ENCODE data around the gene TKT.
"Not testable (repeated sequence)": the region's sequence is repeated elsewhere in the genome, so short reads cannot be mapped to it uniquely, and the experiment has no call there.

TKT gene, protein sequence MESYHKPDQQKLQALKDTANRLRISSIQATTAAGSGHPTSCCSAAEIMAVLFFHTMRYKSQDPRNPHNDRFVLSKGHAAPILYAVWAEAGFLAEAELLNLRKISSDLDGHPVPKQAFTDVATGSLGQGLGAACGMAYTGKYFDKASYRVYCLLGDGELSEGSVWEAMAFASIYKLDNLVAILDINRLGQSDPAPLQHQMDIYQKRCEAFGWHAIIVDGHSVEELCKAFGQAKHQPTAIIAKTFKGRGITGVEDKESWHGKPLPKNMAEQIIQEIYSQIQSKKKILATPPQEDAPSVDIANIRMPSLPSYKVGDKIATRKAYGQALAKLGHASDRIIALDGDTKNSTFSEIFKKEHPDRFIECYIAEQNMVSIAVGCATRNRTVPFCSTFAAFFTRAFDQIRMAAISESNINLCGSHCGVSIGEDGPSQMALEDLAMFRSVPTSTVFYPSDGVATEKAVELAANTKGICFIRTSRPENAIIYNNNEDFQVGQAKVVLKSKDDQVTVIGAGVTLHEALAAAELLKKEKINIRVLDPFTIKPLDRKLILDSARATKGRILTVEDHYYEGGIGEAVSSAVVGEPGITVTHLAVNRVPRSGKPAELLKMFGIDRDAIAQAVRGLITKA

DNA sequence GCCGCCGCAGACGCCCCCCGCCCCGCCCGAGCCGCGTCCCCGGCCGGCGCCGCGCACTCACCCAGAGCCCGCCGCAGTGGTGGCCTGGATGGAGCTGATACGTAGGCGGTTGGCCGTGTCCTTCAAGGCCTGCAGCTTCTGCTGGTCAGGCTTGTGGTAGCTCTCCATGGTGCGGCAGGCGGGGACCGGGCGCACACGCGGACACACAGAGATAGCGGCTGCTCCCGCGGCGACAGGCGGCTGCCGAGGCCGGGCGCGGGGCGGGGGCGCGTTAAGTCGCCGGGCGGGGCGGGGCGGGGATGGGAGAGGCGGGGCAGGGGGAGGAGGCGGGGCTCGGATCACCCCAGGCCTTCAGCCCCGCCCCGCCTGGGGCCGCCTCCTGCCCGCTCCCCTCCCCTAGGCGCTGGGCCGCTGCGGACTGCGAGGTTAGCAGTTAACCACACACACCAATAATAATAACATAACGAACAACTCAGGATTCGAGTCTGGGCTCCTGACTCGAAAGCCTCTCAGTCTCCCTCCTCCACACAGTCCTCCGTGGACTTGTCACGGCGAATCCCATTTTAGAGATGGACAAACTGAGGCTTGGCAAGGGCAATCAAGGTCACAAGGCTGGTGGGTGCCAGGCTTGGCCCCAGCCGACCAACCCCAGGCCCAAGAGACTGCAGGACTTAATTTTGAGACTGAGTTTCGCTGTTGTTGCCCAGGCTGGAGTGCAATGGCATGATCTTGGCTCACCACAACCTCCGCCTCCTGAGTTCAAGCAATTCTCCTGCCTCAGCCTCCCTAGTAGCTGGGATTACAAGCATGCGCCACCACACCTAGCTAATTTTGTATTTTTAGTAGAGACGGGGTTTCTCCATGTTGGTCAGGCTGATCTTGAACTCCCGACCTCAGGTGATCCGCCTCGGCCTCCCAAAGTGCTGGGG is at the start of gene TKT:
Gene TKT, minus strand, starts transcription at position 248 of the 929 bp plus-strand sequence. Its CDS starts 80 bp downstream, at position 168.
- peak; percentile 74 to 88 for DNase-seq (ENCODE audit: low read depth in 1 of 2, low spot score in 1 of 2)
- no peak for TF ChIP-seq JUND (IDR thresholded peaks at IDR 0.05; ENCODE audit: low read depth)
- in situ Hi-C loops (cut with HindIII; ENCODE audit: low pct_unique_long_range_greater_than_20kb, low sequenced_read_pairs) = no loop called here

DNA sequence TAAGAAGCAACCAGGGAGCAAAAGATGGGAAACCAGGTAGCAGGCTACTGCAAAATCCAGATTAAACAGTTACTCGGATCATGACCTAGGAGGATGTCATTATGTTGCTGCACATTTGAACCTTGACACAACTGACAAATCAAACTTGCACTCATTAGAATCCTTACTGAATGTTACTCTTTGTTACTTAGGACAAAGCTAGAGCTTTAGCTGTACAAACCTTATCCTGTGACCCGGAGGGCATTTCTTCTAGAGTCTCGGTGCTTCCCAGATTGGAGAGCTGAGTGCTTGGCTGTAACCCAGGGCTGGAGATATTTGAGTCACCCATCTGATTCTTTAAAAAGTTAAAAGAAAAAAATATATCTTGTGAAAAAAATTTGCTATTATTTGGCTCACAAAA is 48.1 kb upstream of the TKT start:
- DNase-seq (ENCODE audit: low read depth in 1 of 2, low spot score in 1 of 2) = no peak
- in situ Hi-C loops (cut with HindIII; ENCODE audit: low pct_unique_long_range_greater_than_20kb, low sequenced_read_pairs) = no loop called here
- no peak for TF ChIP-seq JUND (IDR thresholded peaks at IDR 0.05; ENCODE audit: low read depth)

DNA sequence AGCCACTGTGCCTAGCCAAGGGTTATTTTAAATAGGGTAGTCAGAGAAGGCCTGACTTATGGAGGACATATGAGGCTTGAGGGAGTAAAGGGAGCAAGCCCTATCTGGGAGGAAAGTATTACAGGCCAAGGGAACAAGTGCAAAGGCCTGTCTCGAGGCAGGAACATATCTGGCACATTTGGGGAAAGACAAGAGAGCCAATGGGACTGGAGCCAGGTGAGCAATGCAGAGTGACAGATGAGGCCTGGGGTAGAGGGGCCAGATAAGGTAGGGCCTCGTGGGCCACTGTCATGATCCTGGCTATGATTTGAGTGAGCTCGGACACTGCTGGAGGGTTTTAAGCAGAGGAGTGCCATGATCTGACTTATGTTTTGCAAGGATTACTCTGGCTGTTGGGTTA is 47.7 kb upstream of the TKT start:
- TF ChIP-seq JUND (IDR thresholded peaks at IDR 0.05; ENCODE audit: low read depth) = no peak
- in situ Hi-C loops (cut with HindIII; ENCODE audit: low pct_unique_long_range_greater_than_20kb, low sequenced_read_pairs) = no loop called here
- DNase-seq (ENCODE audit: low read depth in 1 of 2, low spot score in 1 of 2) = no peak

DNA sequence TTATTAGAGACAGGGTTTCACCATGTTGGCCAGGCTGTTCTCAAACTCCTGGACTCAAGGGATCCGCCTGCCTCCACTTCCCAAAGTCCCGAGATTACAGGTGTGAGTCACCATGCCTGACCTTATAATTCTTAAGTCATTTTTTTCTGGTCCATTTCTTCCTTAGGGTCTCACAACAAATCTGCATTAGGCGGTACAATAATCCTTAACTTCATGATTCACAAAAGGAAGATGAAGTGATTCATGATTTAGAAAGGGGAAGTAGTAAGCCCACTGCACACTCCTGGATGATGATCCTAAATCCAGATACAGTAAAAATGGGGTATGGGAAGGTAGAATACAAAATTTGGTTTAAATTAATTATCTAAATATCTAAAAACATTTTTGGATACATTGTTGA is 45.0 kb upstream of the TKT start:
- in situ Hi-C loops (cut with HindIII; ENCODE audit: low pct_unique_long_range_greater_than_20kb, low sequenced_read_pairs) = no loop called here
- DNase-seq (ENCODE audit: low read depth in 1 of 2, low spot score in 1 of 2) = no peak

DNA sequence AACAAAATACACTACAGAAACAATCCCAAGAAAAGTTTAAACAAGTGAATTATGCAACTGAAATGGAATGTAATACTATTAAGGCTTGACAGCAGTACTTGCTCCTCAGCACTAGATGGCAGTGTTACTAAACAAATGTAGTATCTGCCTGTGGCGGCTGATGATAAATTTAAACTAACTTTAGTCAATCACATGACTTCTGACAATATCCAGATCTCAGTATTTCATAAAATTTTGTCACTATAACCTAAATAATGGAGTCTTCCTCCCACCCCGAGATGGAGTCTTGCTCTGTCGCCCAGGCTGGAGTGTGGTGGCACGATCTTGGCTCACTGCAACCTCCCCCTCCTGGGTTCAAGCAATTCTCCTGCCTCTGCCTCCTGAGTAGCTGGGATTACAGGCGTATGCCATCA is 43.8 kb upstream of the TKT start:
- peak; percentile 19 to 44 for DNase-seq (ENCODE audit: low read depth in 1 of 2, low spot score in 1 of 2)
- in situ Hi-C loops (cut with HindIII; ENCODE audit: low pct_unique_long_range_greater_than_20kb, low sequenced_read_pairs) = not testable (repeated sequence)

More for the DNA sequence above, 45.0 kb upstream of the TKT start:
- no peak for TF ChIP-seq JUND (IDR thresholded peaks at IDR 0.05; ENCODE audit: low read depth)

DNA sequence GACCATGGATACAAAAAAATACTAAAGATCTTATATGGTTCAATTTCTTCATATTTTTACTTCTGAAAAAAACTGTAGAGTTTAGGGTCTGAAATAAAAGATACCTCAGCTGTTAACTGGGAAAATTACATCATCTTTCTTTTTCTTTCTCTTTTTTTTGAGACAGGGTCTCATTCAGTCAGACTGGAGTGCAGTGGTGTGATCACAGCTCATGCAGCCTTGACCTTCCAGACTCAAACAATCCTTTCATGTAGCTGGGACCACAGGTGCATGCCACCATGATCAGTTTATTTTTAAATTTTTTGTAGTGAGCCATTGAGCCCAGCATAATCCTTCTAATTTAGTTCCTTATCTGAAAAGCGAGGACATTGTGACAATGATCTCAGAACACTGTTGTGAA is 39.6 kb upstream of the TKT start:
- in situ Hi-C loops (cut with HindIII; ENCODE audit: low pct_unique_long_range_greater_than_20kb, low sequenced_read_pairs) = no loop called here
- TF ChIP-seq JUND (IDR thresholded peaks at IDR 0.05; ENCODE audit: low read depth) = no peak
- no peak for DNase-seq (ENCODE audit: low read depth in 1 of 2, low spot score in 1 of 2)

DNA sequence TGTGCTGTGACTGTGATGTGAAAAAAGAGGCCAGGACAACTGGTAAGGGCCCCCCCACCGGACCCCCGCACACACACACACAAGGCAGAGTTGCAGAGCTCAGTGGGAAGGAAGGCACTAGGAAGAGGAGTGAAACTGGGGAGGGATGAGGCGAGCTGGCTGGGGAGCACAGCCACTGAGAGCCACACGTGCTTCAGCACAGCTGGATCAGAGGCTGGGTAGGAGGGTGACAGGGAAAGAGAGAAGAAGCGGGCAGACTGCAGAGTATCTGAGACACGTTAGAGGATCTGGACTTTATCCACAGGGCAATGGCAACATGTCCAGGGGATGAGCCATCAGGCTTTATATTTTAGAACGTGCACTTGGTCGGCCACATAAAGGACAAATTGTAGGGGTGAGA is 38.0 kb upstream of the TKT start:
- no peak for TF ChIP-seq JUND (IDR thresholded peaks at IDR 0.05; ENCODE audit: low read depth)
- in situ Hi-C loops (cut with HindIII; ENCODE audit: low pct_unique_long_range_greater_than_20kb, low sequenced_read_pairs) = no loop called here
- DNase-seq (ENCODE audit: low read depth in 1 of 2, low spot score in 1 of 2) = no peak

DNA sequence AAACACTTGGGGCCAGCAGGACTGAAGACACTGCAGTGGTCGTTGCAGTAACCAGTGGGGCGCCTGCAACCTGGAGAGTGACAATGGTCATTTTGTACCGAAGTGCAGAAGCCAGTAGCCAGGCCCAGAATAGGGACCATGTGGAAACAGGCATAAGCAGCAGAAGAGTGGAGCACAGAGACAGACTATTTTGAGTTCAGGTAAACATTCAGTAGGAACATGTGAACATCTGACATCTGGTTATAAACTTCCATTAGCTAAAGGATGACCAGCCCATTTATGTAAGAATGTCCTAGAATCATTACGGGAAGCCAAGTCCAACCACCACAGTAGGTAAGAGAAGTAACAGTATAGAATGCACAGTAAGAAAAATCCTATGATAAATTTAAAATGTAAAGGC is 32.4 kb upstream of the TKT start:
- no peak for TF ChIP-seq JUND (IDR thresholded peaks at IDR 0.05; ENCODE audit: low read depth)
- DNase-seq (ENCODE audit: low read depth in 1 of 2, low spot score in 1 of 2) = no peak
- in situ Hi-C loops (cut with HindIII; ENCODE audit: low pct_unique_long_range_greater_than_20kb, low sequenced_read_pairs) = no loop called here

DNA sequence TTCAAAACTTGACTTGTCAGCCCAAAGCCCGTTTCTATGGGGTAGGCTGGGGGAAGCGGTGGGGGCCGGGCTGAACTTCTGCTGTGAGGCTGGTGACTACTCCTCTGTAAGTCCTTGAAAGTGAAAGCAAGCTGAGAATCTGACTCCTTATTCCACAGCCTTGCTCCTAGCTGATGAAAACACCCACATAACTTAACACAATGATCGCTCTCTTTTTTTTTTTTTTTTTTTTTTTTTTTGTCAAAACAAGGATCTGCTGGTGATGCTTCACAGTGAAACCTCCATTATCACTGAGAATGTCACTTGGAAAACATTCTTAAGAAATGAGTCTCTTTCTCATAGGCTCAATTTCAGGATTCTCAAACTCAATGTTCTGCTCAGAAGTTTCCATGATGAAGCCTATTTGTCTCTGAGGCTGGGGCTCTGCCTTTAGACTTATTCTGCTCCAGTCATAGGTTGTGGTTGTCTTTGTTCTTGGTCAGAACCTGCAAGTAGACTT is 31.4 kb upstream of the TKT start:
- DNase-seq (ENCODE audit: low read depth in 1 of 2, low spot score in 1 of 2) = no peak
- TF ChIP-seq JUND (IDR thresholded peaks at IDR 0.05; ENCODE audit: low read depth) = no peak
- in situ Hi-C loops (cut with HindIII; ENCODE audit: low pct_unique_long_range_greater_than_20kb, low sequenced_read_pairs) = no loop called here

DNA sequence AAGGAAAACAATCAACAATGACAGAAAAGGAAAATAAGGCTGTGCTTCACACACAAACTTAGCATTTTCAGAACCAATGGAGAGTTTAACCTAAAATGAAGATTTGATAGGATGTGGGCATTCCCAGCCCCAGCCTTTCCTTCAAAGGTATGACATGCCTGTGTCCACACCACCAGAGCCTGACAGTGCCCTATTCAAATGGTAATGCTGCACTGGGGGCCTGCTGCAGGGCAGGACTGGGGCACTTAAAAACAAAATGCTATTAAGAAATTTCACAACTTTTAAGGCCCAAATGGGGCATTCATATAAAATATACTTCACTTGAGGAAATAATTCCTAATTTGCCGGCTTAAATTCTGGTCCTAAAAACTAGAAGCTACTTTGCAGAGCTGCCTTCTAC is 30.9 kb upstream of the TKT start:
- no peak for TF ChIP-seq JUND (IDR thresholded peaks at IDR 0.05; ENCODE audit: low read depth)
- in situ Hi-C loops (cut with HindIII; ENCODE audit: low pct_unique_long_range_greater_than_20kb, low sequenced_read_pairs) = no loop called here
- DNase-seq (ENCODE audit: low read depth in 1 of 2, low spot score in 1 of 2) = no peak

DNA sequence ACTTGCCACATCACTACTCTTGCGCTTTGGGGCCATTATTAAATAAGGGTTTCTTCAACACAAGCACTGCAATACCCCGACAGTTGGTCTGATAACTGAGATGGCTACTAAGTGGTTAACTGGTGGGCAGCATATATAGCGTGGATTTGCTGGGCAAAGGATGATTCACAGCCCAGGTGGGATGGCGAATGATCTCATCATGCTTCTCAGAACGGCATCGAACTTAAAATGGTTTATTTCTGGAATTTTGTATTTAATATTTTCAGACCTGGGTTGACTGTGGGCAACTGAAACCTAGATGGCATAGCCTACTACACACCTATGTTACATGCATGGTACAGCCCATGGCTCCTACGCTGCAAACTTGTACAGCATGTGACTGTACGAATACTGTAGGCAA is 26.8 kb upstream of the TKT start:
- in situ Hi-C loops (cut with HindIII; ENCODE audit: low pct_unique_long_range_greater_than_20kb, low sequenced_read_pairs) = no loop called here
- DNase-seq (ENCODE audit: low read depth in 1 of 2, low spot score in 1 of 2) = no peak
- TF ChIP-seq JUND (IDR thresholded peaks at IDR 0.05; ENCODE audit: low read depth) = no peak

DNA sequence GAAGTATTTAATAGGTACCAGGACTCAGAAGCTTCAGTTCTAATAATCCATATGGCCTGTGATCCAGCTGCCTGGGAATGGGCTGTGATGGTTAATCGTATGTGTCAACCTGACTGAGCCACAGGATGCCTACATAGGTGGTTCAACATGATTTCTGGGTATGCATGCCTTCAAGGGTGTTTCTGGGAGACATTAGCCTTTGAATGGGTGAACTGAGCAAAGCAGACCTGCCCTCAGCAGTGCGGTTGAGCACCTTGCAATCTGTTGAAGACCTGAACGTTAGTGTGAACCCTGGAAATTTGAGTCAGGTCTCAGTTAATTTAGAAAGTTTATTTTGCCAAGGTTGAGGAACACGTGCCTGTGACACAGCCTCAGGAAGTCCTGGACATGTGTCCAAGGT is 22.8 kb upstream of the TKT start:
- in situ Hi-C loops (cut with HindIII; ENCODE audit: low pct_unique_long_range_greater_than_20kb, low sequenced_read_pairs) = no loop called here
- DNase-seq (ENCODE audit: low read depth in 1 of 2, low spot score in 1 of 2) = no peak
- no peak for TF ChIP-seq JUND (IDR thresholded peaks at IDR 0.05; ENCODE audit: low read depth)

Measured in T47D (cell line).